T follicular helper cell (primary cell): ENCODE results near the gene PYHIN1.
A peak's percentile ranks its signal among the peaks of the same experiment; 100 is the strongest.
"Not testable (repeated sequence)": the region's sequence is repeated elsewhere in the genome, so short reads cannot be mapped to it uniquely, and the experiment has no call there.

ENCODE experiments used
- DNase-seq: peaks from one replicate; pipeline ENCODE4 v3.0.0-alpha.2; 2020; ENCODE audit warnings: low read depth

Gene PYHIN1

DNA sequence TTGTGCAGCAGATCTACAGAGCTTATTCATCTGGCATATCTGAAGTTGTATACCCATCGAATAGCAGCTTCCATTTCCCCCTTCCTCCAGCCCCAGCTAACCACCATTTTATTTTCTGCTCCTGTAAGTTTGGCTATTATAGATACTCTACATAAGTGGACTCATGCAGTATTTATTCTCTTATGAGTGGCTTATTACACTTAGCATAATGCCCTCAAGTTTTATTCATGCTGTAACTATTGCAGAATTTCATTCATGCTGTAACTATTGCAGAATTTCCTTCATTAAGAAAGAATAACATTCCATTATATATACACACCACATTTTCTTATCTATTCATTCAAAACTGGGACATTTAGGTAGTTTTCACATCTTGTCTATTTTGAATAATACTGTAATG is 47.9 kb downstream of the PYHIN1 start:
- no peak for DNase-seq

DNA sequence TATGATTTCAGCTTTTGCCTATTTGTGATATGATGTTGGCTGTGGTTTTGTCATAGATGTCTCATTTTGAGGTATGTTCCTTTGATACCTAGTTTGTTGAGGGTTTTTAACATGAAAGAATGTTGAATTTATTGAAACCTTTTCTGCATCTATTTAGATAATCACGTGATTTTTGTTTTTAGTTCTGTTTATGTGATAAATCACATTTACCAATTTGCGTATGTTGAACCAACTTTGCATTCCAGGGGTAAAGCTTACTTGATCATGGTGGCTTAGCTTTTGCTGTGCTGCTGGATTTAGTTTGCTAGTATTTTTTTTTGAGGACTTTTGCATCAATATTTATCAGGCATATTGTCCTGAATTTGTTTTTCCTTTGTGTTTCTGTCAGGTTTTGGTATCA is 51.9 kb downstream of the PYHIN1 start:
- DNase-seq = no peak

DNA sequence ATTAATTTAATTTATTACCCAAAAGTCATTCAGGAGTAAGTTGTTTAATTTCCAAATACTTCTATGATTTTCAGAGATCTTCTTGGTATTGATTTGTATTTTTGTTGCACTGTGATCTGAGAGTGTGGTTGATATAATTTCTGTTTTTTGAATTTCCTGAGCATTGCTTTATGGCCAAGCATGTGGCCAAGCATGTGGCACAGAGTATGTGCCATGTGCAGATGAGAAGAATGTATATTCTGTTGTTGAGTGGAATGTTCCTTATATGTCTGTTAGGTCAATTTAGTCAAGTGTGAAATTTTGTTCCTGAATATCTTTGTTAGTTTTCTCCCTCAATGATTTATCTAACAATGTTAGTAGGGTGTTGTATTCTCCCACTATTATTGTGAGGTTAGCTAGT is 53.0 kb downstream of the PYHIN1 start:
- DNase-seq = no peak

DNA sequence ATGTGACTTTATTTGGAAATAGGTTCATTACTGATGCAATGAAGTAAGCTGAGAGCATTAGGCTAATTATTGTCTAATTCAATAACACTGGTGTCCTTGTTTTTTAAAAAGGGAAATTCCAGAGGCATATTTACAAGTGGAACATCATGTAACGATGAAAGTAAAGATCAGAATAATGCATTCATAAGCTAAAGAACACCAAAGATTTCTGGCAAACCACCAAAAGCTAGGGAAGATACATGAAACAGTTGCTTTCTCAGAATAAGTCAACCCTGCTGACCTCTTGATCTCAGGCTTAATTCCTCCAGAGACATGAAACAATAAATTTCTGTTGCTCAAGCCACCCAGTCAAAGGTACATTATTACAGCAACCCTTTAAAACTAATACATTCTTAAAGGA is 58.1 kb downstream of the PYHIN1 start:
- no peak for DNase-seq

DNA sequence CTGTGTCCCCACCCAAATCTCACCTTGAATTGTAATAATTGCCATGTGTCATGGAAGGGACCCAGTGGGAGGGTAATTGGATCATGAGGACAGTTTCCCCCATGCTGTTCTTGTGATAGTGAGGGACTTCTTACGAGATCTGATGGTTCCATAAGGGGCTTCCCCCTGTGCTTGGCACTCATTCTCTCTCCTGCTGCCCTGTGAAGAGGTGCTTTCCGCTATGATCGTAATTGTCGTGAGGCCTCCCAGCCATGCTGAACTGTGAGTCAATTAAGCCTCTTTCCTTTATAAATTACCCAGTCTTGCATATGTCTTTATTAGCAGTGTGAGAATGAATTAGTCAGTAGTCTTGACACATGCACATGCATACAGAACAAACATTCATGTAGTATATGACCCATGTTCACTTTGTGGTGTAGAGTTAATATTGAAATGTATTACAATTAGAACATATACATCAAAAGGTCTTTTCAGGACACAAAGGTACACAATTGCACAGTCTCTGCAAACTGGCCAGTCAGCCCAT is 61.5 kb downstream of the PYHIN1 start:
- no peak for DNase-seq

DNA sequence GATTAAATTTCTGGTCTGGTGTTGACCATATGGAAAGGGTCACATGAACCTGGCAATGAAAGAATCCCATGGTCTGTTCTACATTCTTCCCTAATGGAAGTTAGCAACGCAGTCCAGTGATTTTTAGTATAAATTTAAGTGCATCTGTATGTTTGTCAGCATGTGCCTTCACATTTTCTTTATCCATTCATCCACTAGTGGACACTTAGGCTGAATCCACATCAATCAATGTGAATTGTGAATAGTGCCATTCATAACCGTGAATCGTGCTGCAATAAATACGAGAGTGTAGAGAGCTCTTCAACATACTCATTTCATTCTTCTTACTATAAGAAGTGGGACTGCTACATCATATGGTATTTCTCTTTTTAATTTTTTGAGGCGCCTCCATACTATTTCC is 65.6 kb downstream of the PYHIN1 start:
- no peak for DNase-seq

DNA sequence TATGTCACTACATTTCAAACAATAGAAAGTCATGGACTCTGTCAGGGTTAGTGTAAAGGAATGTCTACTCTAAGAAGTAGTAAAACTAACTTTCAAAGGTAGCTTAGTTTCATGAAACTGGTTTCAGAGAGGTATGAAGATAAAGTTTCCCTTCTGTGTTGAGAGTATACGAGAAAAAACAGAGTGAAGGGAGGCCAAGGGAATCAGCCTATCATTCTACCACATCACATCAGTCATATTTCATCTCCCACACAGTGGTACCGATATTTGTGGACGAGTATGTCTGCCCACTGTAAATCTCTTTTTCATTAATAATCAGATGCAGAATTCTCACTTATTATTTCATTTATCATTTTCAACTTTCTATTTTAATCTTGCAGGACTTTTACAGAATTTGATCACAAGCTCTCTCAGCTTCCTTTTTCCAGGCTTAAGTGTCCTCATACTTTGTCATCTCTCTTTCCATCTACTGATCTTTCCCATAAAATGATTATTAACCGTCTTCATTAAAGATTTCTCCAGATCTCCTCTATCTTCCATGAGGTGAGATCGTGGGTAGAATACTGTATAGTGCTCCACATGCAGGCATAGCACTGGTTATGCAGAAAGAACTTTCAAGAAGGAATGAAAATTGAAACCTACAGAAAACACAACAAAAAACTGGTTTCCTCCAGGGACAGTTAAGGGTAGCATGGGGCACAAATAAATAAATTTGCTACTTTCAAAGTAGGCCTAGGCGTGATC is 66.9 kb downstream of the PYHIN1 start:
- no peak for DNase-seq

DNA sequence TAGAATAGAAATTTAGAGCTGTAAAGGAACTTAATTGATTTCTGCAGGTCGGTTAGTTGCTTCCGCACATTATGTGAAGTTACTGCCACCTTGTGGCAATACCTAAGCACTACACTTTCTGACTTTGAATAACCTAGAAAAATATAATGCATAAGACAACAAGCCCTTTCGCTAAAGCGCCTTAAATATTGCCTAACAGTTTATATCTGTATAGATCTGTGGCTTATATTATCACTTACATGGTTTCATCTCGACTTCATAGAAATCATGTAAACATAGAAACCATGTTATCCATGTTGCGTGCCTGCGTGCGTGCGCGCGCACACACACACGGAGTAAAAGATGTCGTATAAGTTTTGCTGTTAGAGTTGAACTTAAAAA is 67.4 kb downstream of the PYHIN1 start:
- DNase-seq = peak; percentile 23

DNA sequence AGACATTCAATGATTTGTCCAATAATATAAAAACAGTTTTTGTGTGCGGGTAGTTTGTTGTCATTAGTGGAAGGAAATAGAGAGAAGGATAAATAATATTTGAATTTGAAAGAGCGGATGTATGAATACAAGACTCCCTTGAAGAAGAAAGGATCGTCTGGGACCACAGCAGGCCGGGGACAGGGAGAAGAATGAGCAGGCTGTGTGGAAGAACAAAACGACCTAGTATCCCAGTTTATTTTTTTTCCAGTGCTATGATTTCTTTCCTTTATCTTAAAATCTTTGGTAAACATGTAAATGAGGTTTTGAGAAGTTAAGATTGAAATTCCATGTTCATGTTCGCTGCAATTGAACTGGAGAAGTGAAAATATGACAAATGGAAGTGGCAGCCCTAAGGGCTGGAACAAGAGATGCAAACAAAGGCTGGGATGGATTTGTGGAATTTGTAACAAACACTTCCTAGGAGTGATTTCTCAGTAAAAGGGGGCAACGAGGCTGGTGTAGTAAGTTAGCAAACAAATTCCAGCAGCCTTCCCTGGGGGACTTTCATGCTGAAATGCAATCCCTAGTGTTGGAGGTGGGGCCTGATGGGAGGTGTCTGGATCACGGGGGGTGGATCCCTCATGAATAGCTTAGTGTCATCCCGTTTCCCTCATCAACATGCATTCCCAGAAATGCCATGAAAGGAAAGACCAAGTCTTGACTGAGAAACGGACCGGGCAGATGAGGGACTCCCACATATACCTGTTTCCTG is 68.1 kb downstream of the PYHIN1 start:
- DNase-seq = no peak

DNA sequence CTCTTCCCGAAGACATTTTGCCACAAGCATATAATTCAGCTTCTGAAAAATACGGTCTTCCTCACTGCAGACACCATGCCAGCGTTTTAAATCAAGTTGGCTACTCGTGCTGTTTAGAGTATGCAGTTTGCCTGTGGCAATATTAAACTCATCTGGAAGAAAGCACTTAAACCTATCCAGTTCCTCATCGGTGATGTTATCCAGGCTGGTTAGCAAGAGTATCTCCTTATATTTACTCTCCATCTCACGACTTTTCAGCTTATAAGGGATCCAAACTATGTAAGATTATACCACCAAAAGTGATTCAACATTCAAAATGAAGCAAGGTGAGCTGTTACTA is 68.7 kb downstream of the PYHIN1 start:
- no peak for DNase-seq

DNA sequence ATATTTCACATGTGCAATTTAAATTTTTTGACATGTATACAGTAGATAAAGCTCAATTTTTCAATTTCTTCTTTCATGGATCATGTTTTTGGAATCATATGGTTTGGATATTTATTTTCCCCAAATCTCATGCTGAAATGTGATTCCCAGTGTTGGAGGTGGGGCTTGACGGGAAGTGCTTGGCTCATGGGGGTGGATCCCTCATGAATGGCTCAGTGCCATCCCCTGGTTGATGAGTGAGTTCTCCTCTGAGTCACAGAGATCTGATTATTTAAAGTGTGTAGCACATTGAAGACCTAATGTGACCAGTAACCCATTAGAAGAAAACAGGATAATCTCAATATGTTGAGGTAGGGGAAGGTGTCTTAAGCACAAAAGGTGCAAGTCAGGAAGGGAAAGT is 69.3 kb downstream of the PYHIN1 start:
- DNase-seq = no peak

DNA sequence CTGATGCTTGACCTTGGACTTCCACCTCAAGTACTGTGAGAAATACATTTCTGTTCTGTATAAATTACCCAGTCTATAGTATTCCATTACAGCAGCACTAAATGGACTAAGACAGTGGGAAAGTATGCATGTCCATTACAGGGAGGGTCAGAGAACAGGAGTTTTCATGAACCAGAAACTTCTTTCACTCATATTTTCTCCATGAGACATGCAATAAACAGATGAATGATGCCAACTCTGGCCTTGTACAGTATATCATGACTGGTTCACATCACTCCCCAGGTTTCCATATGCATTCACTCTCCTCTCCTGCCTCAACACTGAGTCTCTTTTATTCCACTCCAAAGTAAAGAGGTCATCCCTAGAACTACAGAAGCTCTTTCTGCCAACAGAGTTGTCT is 73.8 kb downstream of the PYHIN1 start:
- no peak for DNase-seq

DNA sequence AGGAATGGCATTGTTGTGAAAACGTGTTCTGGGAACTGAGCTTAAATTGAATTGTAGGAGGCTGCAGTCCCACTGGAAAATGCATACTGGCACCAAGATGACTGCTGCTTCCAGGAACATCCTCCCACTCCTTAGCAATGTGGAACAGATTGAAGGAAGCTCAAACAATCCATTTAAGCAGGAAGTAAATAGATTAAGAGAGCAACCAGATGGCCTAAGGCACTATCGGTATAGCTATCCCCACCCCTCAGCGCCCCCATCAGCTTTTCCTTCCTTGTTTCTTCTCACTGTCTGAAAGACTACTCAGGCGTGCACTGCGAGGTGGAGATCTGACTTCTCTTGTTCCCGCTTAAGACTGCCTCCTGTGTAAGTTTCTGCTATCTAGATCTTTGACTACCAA is 74.3 kb downstream of the PYHIN1 start:
- no peak for DNase-seq

DNA sequence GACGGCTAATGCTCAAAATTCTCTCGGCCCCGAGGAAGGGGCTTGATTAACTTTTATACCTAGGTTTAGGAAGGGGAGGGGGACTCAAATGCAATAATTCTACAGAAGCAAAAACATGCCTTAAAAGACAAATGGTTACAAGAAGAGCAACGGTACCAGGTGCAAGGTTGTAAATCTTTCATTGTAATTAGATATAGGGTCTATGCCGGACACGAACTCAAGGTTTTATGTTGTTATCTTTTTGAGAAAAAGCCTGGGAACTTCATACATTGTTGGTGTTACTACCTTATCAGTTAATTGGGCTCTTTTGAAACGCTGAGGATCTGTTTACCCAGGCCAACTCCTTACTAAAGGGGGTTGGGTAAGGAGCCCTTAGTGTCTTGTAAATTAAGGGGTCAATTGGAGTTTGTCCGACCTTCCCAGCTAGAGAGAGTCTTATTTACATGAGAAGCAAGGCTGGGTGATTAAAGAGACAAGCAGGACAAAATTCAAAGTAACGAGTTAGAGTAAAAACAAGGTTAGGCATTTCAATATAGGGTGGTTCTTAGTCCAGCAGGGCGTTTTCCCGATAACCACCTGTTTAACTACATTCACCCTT is 75.0 kb downstream of the PYHIN1 start:
- DNase-seq = not testable (repeated sequence)

DNA sequence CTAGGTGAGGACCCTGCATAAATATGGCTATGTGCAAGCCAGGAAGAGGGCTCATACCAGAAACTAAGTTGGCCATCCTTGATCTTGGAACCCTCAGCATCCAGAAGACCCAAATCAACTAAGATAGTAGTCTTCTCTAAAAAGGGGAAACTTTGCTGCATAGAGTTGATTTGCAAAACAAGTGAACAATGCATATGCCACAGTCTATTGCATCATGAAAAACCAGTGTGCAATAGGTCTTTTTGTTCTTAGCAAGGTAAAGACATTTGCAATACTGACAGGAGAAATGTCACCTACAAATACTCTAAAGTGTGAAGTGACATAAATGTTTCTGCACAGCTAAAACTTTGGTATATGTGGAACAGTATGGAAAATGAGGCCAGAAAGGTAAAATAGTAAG is 76.4 kb downstream of the PYHIN1 start:
- no peak for DNase-seq

DNA sequence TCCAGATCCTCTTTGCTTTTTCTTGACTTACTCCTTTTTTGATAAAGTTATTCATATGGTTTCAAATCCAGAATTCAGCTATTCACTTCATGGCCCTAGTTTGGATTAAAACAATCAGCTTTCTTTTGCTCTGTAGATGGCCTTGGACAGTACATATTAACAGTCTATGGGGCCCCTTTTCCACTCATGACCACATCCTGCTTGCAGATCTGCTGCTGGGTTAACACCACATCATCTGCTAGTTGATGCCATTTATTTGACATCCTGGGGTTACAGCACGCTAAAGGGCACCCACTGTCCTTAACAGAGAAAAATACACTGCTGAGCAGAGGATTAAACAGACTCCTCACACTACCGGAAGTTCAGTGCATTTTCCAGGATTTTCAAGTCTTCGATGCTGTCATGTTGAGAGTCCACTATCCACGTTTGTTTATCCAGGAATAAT is 77.4 kb downstream of the PYHIN1 start:
- peak; percentile 40 for DNase-seq

DNA sequence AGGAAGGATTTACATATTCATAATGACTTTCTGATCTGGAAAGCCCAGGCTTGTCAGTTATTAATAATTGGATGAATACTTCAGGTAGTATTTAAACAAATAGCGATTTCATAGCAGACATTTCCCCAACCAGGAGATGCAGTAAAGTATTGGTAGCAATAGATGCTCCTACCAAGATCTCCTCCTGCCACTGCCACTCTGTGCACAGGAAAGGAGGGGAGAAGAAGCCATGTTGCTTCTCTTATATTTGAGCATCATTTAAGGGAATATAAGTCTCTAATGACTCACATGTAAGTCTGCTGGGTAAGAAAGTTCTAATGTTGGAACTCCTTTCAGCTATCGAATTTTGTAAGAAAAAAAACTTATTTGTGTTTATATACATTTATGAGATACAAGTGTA is 77.9 kb downstream of the PYHIN1 start:
- no peak for DNase-seq

DNA sequence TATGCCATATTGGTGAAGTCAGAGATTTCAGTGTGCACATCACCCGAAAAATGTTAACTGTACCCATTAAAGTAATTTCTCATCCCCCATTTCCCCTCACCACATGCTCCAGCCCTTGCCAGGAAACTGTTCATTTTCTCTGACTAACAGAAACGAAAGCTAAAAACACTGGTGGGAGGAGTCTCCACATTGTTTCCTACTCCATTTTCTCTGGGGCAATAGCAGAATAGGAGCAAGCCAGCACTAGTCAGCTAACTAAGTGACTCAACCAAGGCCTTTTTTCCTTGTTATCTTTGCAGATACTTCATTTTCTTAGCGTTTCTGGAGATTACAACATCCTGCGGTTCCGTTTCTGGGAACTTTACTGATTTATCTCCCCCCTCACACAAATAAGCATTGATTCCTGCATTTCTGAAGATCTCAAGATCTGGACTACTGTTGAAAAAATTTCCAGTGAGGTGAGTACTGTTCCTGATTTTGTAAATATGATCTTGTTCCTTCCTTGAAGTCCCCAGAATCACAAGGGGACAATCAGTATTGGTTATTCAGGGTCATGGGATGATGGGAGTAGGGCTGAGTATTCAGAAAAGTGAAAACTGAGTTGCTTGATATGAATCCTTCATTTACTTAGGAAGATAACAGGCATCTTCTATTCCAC is 78.5 kb downstream of the PYHIN1 start, which contains the start of gene IFI16:
Gene IFI16, plus strand, starts transcription at position 204 of the 658 bp plus-strand sequence. CDS start 4,774 bp downstream, outside the sequence.
- peak; percentile 30 for DNase-seq

DNA sequence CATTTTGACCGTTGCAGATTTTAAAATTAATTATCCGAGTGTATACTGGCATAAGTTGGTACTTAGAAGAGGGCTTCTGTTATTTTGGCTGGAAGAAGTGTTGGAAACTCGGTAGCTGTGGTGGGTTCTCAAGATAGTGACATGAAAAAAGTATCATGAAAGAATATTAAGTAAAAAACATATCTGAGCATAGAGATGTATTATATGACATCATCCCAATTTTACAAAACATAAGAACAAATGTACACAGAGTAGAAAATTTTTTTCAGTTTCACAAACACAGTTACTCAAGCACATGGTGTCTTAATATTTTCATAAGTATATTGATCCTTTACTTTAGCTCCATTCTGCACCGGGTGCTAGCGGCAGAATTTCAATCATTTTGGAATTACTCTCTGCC is 79.0 kb downstream of the PYHIN1 start:
- DNase-seq = no peak

DNA sequence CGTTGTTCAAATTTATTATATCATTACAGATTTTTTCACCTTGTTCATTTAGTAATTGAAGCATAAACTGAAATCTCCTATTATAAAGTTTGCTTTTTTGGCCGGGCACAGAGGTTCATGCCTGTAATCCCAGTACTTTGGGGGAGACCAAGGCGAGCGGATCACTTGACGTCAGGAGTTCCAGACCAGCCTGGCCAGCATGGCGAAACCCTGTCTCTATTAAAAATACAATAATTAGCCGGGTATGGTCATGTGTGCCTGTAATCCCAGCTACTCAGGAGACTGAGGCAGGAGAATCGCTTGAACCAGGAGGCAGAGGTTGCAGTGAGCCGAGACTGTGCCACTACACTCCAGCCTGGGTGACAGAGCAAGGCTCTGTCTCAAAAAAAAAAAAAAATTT is 79.6 kb downstream of the PYHIN1 start:
- DNase-seq = not testable (repeated sequence)

DNA sequence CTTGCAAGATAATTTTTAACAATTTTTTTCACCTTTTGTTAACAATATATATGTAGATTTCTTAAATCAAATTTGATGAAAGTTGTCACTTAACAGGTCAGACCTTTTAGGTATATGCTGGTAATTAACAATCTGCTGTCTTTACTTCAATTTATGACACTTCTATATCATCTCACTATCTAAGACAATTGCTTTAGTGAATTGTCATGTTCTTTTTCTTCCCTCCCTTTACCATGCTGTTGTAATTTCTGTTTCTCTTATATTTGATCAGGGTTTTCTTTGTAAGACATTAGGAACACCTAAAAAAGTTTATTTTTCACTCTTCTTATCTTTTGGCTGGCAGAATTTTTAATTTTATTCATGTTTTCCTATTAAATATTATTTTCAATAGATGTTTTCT is 80.4 kb downstream of the PYHIN1 start:
- DNase-seq = no peak

DNA sequence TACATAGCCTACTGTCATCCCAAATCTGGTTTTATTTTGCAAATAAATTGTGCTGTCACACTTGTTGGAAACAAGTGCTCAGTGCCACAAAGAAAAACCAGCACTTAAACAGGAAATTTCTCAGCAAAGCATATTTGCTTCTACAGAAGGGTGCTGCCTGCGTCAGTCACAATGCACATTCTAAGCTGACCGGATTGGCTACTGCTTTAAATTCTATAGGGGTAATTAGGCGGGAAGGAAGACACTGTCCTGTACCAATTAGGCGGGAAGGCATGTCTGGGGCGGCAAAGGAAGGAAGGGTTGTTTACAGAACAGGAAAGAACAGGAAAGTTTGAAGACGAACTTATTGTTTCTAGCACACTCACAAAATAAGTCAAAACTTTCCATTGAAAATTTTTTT is 81.1 kb downstream of the PYHIN1 start:
- DNase-seq = peak; percentile 26
